H9 (cell line): Measurements from ENCODE around the gene TTLL4. TPM values are rescaled to one million over a fixed set of nuclear protein-coding genes. Genes with fewer than 3 reads are reported as not detected.

ENCODE experiments used
- DNase-seq: peaks from one replicate; pipeline ENCODE4 v3.0.0-alpha.2; 2017
- H2AFZ ChIP-seq: one replicate; pipeline ENCODE4 v1.6.1; 2013; ENCODE audit warnings: mild to moderate bottlenecking, low read length, control low read depth, moderate library complexity
- H2AK5ac ChIP-seq: 2 replicates; pipeline ENCODE4 v1.6.1; 2013; ENCODE audit warnings: low read length, control low read depth, mixed read lengths; ENCODE audit not compliant: insufficient read length
- H2BK120ac ChIP-seq: one replicate; pipeline ENCODE4 v1.6.1; 2013; ENCODE audit warnings: low read depth, mild to moderate bottlenecking, low read length, control low read depth, inconsistent platforms; ENCODE audit not compliant: poor library complexity, severe bottlenecking
- H2BK12ac ChIP-seq: 2 replicates; pipeline ENCODE4 v1.6.1; 2013; ENCODE audit warnings: low read length, control low read depth, mixed read lengths, low read depth; ENCODE audit not compliant: insufficient read length
- H2BK15ac ChIP-seq: 2 replicates; pipeline ENCODE4 v1.6.1; 2013; ENCODE audit warnings: low read depth, low read length, control low read depth
- H2BK20ac ChIP-seq: one replicate; pipeline ENCODE4 v1.6.1; 2013; ENCODE audit warnings: low read depth, mild to moderate bottlenecking, low read length, control low read depth, inconsistent platforms; ENCODE audit not compliant: poor library complexity, severe bottlenecking
- H2BK5ac ChIP-seq: 2 replicates; pipeline ENCODE4 v1.6.1; 2013; ENCODE audit warnings: low read length, control low read depth, mixed read lengths; ENCODE audit not compliant: insufficient read length
- H3K14ac ChIP-seq: 2 replicates; pipeline ENCODE4 v1.6.1; 2013; ENCODE audit warnings: low read length, control low read depth; ENCODE audit not compliant: insufficient read depth
- H3K18ac ChIP-seq: 2 replicates; pipeline ENCODE4 v1.6.1; 2013; ENCODE audit warnings: low read depth, mild to moderate bottlenecking, mixed read lengths, low read length, control low read depth; ENCODE audit not compliant: insufficient read length
- H3K23ac ChIP-seq: 2 replicates; pipeline ENCODE4 v1.6.1; 2013; ENCODE audit warnings: low read length, control low read depth, mixed read lengths, low read depth; ENCODE audit not compliant: insufficient read length
- H3K23me2 ChIP-seq: 2 replicates; pipeline ENCODE4 v1.6.1; 2013; ENCODE audit warnings: low read depth, mild to moderate bottlenecking, mixed read lengths, low read length, control low read depth; ENCODE audit not compliant: insufficient read length, poor library complexity, severe bottlenecking
- H3K27ac ChIP-seq: 2 replicates; pipeline ENCODE4 v1.5.1; 2013; ENCODE audit warnings: low read length, control low read depth, mixed read lengths, low read depth; ENCODE audit not compliant: insufficient read length
- H3K27me3 ChIP-seq: 2 replicates; pipeline ENCODE4 v1.6.1; 2013; ENCODE audit warnings: low read length, control low read depth, inconsistent platforms; ENCODE audit not compliant: insufficient read depth
- H3K4ac ChIP-seq: 2 replicates; pipeline ENCODE4 v1.6.1; 2013; ENCODE audit warnings: low read depth, mild to moderate bottlenecking, control low read depth, inconsistent platforms, low read length, moderate library complexity
- H3K4me1 ChIP-seq: 2 replicates; pipeline ENCODE4 v1.6.1; 2013; ENCODE audit warnings: low read length, control low read depth, inconsistent platforms; ENCODE audit not compliant: insufficient read depth
- H3K4me2 ChIP-seq: 2 replicates; pipeline ENCODE4 v1.6.1; 2013; ENCODE audit warnings: low read length, control low read depth, mixed read lengths; ENCODE audit not compliant: insufficient read length, insufficient read depth
- H3K56ac ChIP-seq: 2 replicates; pipeline ENCODE4 v1.6.1; 2013; ENCODE audit warnings: low read depth, mild to moderate bottlenecking, mixed read lengths, low read length, control low read depth; ENCODE audit not compliant: insufficient read length
- H3K79me1 ChIP-seq: 2 replicates; pipeline ENCODE4 v1.6.1; 2013; ENCODE audit warnings: low read depth, mild to moderate bottlenecking, moderate library complexity, low read length, control low read depth, inconsistent platforms; ENCODE audit not compliant: insufficient read depth, poor library complexity, severe bottlenecking
- H3K79me2 ChIP-seq: 2 replicates; pipeline ENCODE4 v1.6.1; 2013; ENCODE audit warnings: low read length, control low read depth, inconsistent platforms; ENCODE audit not compliant: insufficient read depth
- H3K9ac ChIP-seq: 2 replicates; pipeline ENCODE4 v1.6.1; 2013; ENCODE audit warnings: low read length, control low read depth, mixed read lengths; ENCODE audit not compliant: insufficient read length; ENCODE audit errors: extremely low read depth
- H3K9me3 ChIP-seq: one replicate; pipeline ENCODE4 v1.6.1; 2013; ENCODE audit warnings: low read depth, low read length, inconsistent platforms; ENCODE audit not compliant: control insufficient read depth
- H3T11ph ChIP-seq: one replicate; pipeline ENCODE4 v1.6.1; 2013; ENCODE audit warnings: mild to moderate bottlenecking, low read length, control low read depth, inconsistent platforms
- H4K20me1 ChIP-seq: one replicate; pipeline ENCODE4 v1.6.1; 2013; ENCODE audit not compliant: control insufficient read depth, insufficient read length, insufficient read depth
- H4K5ac ChIP-seq: 2 replicates; pipeline ENCODE4 v1.6.1; 2013; ENCODE audit warnings: low read depth, mild to moderate bottlenecking, mixed read lengths, low read length, control low read depth; ENCODE audit not compliant: insufficient read length
- H4K8ac ChIP-seq: replicated peaks from 2 replicates; pipeline ENCODE4 v1.6.1; 2013; ENCODE audit warnings: low read length, control low read depth, mixed read lengths, low read depth; ENCODE audit not compliant: insufficient read length
- H4K91ac ChIP-seq: 2 replicates; pipeline ENCODE4 v1.6.1; 2013; ENCODE audit warnings: low read depth, mild to moderate bottlenecking, moderate library complexity, mixed read lengths, low read length, control low read depth; ENCODE audit not compliant: insufficient read length
- H3K27ac Mint-ChIP-seq, 3 experiments: 2 replicates in 2 of 3; 3 replicates in 1 of 3; pipeline ENCODE4 v1.8.0; 2020 to 2021; ENCODE audit warnings: mixed read lengths in 3 of 3, mild to moderate bottlenecking in 1 of 3, moderate library complexity in 1 of 3
- H3K27me3 Mint-ChIP-seq: 2 replicates; pipeline ENCODE4 v1.8.0; 2021; ENCODE audit warnings: low read depth, mild to moderate bottlenecking, moderate library complexity, mixed read lengths
- H3K36me3 Mint-ChIP-seq, 3 experiments: 2 replicates in 2 of 3; 3 replicates in 1 of 3; pipeline ENCODE4 v1.8.0; 2020 to 2021; ENCODE audit warnings: low read depth in 3 of 3, mixed read lengths in 3 of 3; ENCODE audit not compliant: insufficient read depth in 1 of 3
- H3K4me1 Mint-ChIP-seq, 2 experiments: 2 replicates each; pipeline ENCODE4 v1.8.0; 2020; ENCODE audit warnings: mixed read lengths in 2 of 2
- H3K4me3 Mint-ChIP-seq, 2 experiments: 2 replicates in 1 of 2; 3 replicates in 1 of 2; pipeline ENCODE4 v1.8.0; 2020 to 2021; ENCODE audit warnings: mild to moderate bottlenecking in 2 of 2, mixed read lengths in 2 of 2, moderate library complexity in 1 of 2
- H3K9me3 Mint-ChIP-seq, 2 experiments: 2 replicates in 1 of 2; 3 replicates in 1 of 2; pipeline ENCODE4 v1.8.0; 2020; ENCODE audit warnings: mild to moderate bottlenecking in 2 of 2, mixed read lengths in 2 of 2, moderate library complexity in 1 of 2
- total RNA-seq: library from RNA; stranded (reverse); gene quantifications from 2 replicates; pipeline ENCODE4 v1.2.1, GENCODE V29; 2021
- TF ChIP-seq, protein P1 (sequence below): fragments of 200-600 bp; sonication (generic); conservative IDR thresholded peaks from 3 replicates; pipeline ENCODE4 v1.8.0; 2021; ENCODE audit warnings: antibody characterized with exemption, mild to moderate bottlenecking

The TTLL4 gene
- total RNA-seq, 1 experiment from 2014 or later, result 96.4 TPM

DNA sequence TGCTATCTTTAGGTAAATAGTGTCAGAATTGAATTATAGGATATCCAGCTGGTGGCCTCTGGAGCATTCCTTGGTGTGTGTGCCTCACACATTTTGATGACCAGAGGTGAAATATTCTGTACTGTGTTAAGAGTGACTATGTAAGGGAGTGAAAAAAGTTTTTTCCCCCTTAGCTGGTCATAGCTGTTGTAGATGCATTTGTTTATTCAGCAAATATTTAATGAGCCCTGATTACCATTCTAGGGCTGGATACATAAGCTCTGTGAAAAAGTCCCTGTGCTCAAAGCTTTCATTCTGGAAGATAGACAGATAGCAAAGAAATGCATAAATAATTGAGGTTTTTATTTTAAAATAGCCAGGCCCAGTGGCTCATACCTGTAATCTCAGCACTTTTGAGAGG is 10.9 kb downstream of the TTLL4 start:
- no peak overlapping the region for H3K27ac Mint-ChIP-seq
- peaks cover 22 to 32% (median 28%) of the 10 kb centered on the region in 3 experiments for H3K36me3 Mint-ChIP-seq
- H3K4me1 Mint-ChIP-seq, result peaks cover 31 to 34% of the 10 kb centered on the region in 2 experiments

More for the DNA sequence above, 10.9 kb downstream of the TTLL4 start:
- H3K27me3 ChIP-seq, result no peaks in the 10 kb centered on the region
- no peak overlapping the region for H2BK12ac ChIP-seq
- H3K4ac ChIP-seq, result no peak overlapping the region
- H3K18ac ChIP-seq, result no peak overlapping the region
- H3K23me2 ChIP-seq, result no peaks in the 10 kb centered on the region
- H2BK5ac ChIP-seq, result no peak overlapping the region
- H2AK5ac ChIP-seq, result no peak overlapping the region
- H3K56ac ChIP-seq, result no peak overlapping the region
- no peak overlapping the region for H2BK15ac ChIP-seq
- H2BK20ac ChIP-seq, result no peak overlapping the region
- H3K4me2 ChIP-seq, result no peak overlapping the region
- Mint-ChIP-seq H3K4me3 (no peak overlapping the region), H3K9me3 (peaks cover 15 to 16% of the 10 kb centered on the region in 2 experiments), H3K27me3 (no peaks in the 10 kb centered on the region)
- no peak overlapping the region for H4K5ac ChIP-seq
- no peak overlapping the region for H2BK120ac ChIP-seq
- H3K9ac ChIP-seq, result no peak overlapping the region
- no peaks in the 10 kb centered on the region for H4K20me1 ChIP-seq
- H2AFZ ChIP-seq, result no peak overlapping the region
- peaks cover 10% of the 10 kb centered on the region for H3K79me1 ChIP-seq
- H4K91ac ChIP-seq, result no peak overlapping the region
- peaks cover 14% of the 10 kb centered on the region; the same call in 1 of the 2 replicates for H3K4me1 ChIP-seq
- no peaks in the 10 kb centered on the region for H3K9me3 ChIP-seq
- H3K27ac ChIP-seq, result no peak overlapping the region
- TF ChIP-seq, protein P1, sequence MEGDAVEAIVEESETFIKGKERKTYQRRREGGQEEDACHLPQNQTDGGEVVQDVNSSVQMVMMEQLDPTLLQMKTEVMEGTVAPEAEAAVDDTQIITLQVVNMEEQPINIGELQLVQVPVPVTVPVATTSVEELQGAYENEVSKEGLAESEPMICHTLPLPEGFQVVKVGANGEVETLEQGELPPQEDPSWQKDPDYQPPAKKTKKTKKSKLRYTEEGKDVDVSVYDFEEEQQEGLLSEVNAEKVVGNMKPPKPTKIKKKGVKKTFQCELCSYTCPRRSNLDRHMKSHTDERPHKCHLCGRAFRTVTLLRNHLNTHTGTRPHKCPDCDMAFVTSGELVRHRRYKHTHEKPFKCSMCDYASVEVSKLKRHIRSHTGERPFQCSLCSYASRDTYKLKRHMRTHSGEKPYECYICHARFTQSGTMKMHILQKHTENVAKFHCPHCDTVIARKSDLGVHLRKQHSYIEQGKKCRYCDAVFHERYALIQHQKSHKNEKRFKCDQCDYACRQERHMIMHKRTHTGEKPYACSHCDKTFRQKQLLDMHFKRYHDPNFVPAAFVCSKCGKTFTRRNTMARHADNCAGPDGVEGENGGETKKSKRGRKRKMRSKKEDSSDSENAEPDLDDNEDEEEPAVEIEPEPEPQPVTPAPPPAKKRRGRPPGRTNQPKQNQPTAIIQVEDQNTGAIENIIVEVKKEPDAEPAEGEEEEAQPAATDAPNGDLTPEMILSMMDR, result no peak
- peaks cover 13% of the 10 kb centered on the region; the same call in 1 of the 2 replicates for H3K79me2 ChIP-seq
- no peak overlapping the region for H3K23ac ChIP-seq
- H4K8ac ChIP-seq, result no peak overlapping the region
- H3K14ac ChIP-seq, result no peak overlapping the region
- no peak for DNase-seq
- no peak overlapping the region for H3T11ph ChIP-seq
